ENCODE measurements around the gene TSKU.

The TSKU gene

DNA sequence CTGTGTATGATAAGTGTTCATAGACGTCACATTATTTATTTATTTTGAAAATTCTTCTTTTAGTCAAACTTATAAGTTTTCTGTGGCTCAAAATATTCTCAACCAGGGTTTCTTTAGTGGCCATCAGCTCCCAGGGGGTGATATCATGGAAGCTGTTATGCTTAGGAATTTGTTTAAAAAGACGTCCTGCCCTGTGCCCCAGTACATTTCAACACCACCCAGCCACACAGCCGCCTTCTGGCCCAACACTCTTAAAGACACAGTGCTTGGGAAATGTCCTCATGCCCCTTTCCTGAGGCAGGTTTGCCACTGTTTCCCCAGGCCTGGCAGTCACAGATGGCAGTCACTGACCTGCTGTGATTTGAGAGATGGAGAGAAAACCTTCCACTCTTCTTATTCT lies 19.9 kb downstream of the TSKU start:
- Histone ChIP-seq H3K4me3 (replicated peaks; ENCODE audit: insufficient read depth, low read length) (no peak overlapping the region), H3K27ac (replicated peaks) (no peak overlapping the region), H3K27me3 (ENCODE audit: insufficient read depth, poor library complexity, severe bottlenecking) (no peaks in the 10 kb centered on the region)
- no peak for DNase-seq (ENCODE audit: low read depth in 1 of 2, low spot score in 1 of 2)
- TF ChIP-seq, protein P1, sequence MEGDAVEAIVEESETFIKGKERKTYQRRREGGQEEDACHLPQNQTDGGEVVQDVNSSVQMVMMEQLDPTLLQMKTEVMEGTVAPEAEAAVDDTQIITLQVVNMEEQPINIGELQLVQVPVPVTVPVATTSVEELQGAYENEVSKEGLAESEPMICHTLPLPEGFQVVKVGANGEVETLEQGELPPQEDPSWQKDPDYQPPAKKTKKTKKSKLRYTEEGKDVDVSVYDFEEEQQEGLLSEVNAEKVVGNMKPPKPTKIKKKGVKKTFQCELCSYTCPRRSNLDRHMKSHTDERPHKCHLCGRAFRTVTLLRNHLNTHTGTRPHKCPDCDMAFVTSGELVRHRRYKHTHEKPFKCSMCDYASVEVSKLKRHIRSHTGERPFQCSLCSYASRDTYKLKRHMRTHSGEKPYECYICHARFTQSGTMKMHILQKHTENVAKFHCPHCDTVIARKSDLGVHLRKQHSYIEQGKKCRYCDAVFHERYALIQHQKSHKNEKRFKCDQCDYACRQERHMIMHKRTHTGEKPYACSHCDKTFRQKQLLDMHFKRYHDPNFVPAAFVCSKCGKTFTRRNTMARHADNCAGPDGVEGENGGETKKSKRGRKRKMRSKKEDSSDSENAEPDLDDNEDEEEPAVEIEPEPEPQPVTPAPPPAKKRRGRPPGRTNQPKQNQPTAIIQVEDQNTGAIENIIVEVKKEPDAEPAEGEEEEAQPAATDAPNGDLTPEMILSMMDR (IDR thresholded peaks at IDR 0.05; ENCODE audit: insufficient read depth, low read length): no peak
- TF ChIP-seq GABPA (IDR thresholded peaks at IDR 0.05; ENCODE audit: low read depth) (no peak), SPI1 (IDR thresholded peaks at IDR 0.05; ENCODE audit: borderline replicate concordance, low read depth) (no peak), POLR2AphosphoS5 (IDR thresholded peaks at IDR 0.05; ENCODE audit: low read depth) (no peak)
- TF ChIP-seq, protein P2, sequence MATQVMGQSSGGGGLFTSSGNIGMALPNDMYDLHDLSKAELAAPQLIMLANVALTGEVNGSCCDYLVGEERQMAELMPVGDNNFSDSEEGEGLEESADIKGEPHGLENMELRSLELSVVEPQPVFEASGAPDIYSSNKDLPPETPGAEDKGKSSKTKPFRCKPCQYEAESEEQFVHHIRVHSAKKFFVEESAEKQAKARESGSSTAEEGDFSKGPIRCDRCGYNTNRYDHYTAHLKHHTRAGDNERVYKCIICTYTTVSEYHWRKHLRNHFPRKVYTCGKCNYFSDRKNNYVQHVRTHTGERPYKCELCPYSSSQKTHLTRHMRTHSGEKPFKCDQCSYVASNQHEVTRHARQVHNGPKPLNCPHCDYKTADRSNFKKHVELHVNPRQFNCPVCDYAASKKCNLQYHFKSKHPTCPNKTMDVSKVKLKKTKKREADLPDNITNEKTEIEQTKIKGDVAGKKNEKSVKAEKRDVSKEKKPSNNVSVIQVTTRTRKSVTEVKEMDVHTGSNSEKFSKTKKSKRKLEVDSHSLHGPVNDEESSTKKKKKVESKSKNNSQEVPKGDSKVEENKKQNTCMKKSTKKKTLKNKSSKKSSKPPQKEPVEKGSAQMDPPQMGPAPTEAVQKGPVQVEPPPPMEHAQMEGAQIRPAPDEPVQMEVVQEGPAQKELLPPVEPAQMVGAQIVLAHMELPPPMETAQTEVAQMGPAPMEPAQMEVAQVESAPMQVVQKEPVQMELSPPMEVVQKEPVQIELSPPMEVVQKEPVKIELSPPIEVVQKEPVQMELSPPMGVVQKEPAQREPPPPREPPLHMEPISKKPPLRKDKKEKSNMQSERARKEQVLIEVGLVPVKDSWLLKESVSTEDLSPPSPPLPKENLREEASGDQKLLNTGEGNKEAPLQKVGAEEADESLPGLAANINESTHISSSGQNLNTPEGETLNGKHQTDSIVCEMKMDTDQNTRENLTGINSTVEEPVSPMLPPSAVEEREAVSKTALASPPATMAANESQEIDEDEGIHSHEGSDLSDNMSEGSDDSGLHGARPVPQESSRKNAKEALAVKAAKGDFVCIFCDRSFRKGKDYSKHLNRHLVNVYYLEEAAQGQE (IDR thresholded peaks at IDR 0.05; ENCODE audit: insufficient replicate concordance, low read depth): no peak

DNA sequence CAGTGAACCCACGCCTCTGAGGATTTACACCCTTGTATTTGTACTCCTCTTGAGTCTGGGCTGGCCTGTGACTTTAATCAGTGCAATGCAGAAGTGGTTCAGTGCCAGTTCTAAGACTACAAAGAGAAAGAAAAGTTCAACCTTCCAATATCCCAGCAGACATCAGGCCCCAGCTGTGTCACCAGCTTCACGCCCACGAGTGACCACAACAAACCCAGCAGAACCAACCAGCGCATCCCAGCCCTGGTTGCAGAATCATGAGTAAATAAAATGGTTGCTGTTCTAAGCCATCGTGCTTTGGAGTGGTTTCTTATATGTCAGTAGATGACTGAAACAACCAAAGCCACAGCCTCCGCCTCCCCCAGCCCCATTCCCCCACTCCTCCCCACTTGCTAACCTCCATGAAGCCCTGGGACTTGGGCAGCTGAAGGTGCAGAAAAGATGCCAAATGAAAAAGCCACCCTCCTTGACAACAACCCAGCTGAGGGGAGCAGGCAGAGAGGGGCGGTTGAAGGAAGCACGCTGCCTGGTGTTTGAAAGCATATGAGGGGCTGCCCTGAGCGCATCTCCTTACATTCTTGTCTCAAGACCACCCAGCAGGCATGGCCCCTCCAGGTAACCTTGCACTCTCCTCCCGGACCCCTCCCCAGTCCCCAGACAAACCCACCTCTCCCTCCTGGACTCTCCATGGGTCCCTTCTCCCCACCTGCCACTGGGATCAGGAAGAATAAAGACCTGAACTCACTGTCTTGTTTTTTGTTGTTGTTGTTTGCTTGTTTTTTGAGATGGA lies 20.9 kb downstream of the TSKU start:
- DNase-seq (ENCODE audit: low read depth in 1 of 2, low spot score in 1 of 2): no peak
- Histone ChIP-seq H3K27me3 (ENCODE audit: insufficient read depth, poor library complexity, severe bottlenecking) (no peaks in the 10 kb centered on the region), H3K27ac (replicated peaks) (no peak overlapping the region), H3K4me3 (replicated peaks; ENCODE audit: insufficient read depth, low read length) (no peak overlapping the region)
- TF ChIP-seq, protein P2 (IDR thresholded peaks at IDR 0.05; ENCODE audit: insufficient replicate concordance, low read depth): no peak
- no peak for TF ChIP-seq POLR2AphosphoS5 (IDR thresholded peaks at IDR 0.05; ENCODE audit: low read depth)

DNA sequence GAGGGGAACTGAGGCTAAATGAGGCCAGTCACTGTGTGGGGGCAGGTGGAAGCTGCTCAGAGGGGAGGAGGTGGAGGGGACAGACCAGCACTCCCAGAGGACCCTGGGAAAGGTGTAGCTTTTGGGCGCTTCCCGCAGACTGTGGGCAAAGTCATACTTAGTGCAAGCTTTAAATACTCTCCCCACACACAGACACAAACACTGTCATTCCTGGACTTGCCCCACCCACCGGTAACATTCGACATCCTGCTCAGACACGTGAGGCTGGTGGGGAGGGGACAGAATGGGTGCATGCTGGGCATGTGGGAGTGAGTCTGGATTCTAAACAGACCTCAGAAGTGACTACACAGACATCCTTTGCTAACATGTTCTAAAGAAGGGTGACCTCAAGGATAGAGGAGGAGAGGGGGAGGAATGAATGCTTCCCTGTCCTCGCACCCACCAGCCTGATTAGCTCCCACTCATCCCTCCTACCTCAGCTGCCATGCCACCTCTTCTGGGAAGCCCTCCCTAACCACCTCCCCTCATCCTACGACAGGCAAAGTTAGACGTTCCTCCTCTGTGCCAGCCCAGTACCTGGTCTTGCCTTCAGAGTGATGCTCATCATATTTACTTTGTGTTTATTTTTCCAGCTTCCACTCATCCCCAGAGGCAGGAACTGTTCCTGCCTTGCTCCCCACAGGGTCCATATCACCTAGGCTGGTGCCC lies 22.2 kb downstream of the TSKU start:
- TF ChIP-seq, protein P1 (IDR thresholded peaks at IDR 0.05; ENCODE audit: insufficient read depth, low read length): no peak
- TF ChIP-seq SPI1 (IDR thresholded peaks at IDR 0.05; ENCODE audit: borderline replicate concordance, low read depth) (no peak), POLR2AphosphoS5 (IDR thresholded peaks at IDR 0.05; ENCODE audit: low read depth) (no peak), GABPA (IDR thresholded peaks at IDR 0.05; ENCODE audit: low read depth) (no peak)
- TF ChIP-seq, protein P2 (IDR thresholded peaks at IDR 0.05; ENCODE audit: insufficient replicate concordance, low read depth): no peak
- no peak overlapping the region for H3K27ac ChIP-seq (replicated peaks)
- DNase-seq (ENCODE audit: low read depth in 1 of 2, low spot score in 1 of 2): no peak

More for the DNA sequence above, 22.2 kb downstream of the TSKU start:
- Histone ChIP-seq H3K4me3 (replicated peaks; ENCODE audit: insufficient read depth, low read length) (no peak overlapping the region), H3K27me3 (ENCODE audit: insufficient read depth, poor library complexity, severe bottlenecking) (no peaks in the 10 kb centered on the region)
